ENCODE measurements around the gene CCNL1. TPM values are rescaled to one million over a fixed set of nuclear protein-coding genes. Genes with fewer than 3 reads are reported as not detected.
"Not testable (repeated sequence)": the region's sequence is repeated elsewhere in the genome, so short reads cannot be mapped to it uniquely, and the experiment has no call there.

CCNL1 gene
- total RNA-seq, 6 donors from 2014 or later: 118 to 344 (median 246) TPM

GRCh38 chr3:157163217-157163953 lies 3.4 kb upstream of the CCNL1 start:
- no peaks in the 10 kb centered on the region for H3K9me3 ChIP-seq
- H3K27ac ChIP-seq: no peak overlapping the region
- no peaks in the 10 kb centered on the region for H3K27me3 ChIP-seq
- peaks cover 0 to 5% (median 2%) of the 10 kb centered on the region in 4 donors for H3K36me3 ChIP-seq
- no peak overlapping the region for H3K4me3 ChIP-seq
- no peak for ATAC-seq (ENCODE audit: low FRiP score in 2 of 2)
- no peak for TF ChIP-seq POLR2AphosphoS5 (IDR thresholded peaks at IDR 0.05)
- TF ChIP-seq EP300 (IDR thresholded peaks at IDR 0.05): no peak
- 91 to 94% methylated on average over 16 to 19 of the region's 19 CpGs for WGBS, 2 donors
- peaks cover 12 to 21% (median 16%) of the 10 kb centered on the region in 4 donors for H3K4me1 ChIP-seq
- peak in 1 of 2 donors; percentile 63 for DNase-seq

DNA sequence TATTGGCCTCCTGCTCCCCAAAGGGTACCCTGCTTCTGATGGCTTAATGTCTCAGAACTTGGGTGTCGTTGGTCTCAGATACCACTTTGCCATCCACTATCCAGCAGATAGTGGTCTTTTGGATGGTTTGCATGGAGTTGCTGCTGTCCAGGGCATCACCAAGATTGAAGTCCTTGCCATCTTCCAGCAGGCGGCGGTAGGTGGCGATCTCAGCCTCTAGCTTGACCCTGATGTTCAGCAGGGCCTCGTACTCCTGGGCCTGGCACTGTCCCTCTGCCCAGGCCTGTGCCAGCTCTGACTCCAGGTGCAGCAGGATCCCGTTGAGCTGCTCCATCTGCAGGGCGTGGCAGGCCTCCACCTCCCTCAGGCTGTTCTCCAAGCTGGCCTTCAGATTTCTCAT lies 2.7 kb upstream of the CCNL1 start:
- WGBS, 2 donors: 85% methylated on average over 4 to 7 of the region's 7 CpGs
- H3K27me3 ChIP-seq; H3K4me3 ChIP-seq; ATAC-seq (ENCODE audit: low FRiP score in 2 of 2); H3K9me3 ChIP-seq; H3K27ac ChIP-seq: not testable (repeated sequence)
- TF ChIP-seq, protein P1, sequence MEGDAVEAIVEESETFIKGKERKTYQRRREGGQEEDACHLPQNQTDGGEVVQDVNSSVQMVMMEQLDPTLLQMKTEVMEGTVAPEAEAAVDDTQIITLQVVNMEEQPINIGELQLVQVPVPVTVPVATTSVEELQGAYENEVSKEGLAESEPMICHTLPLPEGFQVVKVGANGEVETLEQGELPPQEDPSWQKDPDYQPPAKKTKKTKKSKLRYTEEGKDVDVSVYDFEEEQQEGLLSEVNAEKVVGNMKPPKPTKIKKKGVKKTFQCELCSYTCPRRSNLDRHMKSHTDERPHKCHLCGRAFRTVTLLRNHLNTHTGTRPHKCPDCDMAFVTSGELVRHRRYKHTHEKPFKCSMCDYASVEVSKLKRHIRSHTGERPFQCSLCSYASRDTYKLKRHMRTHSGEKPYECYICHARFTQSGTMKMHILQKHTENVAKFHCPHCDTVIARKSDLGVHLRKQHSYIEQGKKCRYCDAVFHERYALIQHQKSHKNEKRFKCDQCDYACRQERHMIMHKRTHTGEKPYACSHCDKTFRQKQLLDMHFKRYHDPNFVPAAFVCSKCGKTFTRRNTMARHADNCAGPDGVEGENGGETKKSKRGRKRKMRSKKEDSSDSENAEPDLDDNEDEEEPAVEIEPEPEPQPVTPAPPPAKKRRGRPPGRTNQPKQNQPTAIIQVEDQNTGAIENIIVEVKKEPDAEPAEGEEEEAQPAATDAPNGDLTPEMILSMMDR (IDR thresholded peaks at IDR 0.05): peak in 2 of 6 experiments; percentile 16 to 19
- peak; percentile 23 to 47 for DNase-seq
- peaks cover 0 to 12% (median 8%) of the 10 kb centered on the region in 4 donors for H3K36me3 ChIP-seq
- peaks cover 20 to 29% (median 23%) of the 10 kb centered on the region in 4 donors for H3K4me1 ChIP-seq

- H3K4me3 ChIP-seq: peak overlapping the region; percentile 30 to 86 (median 83)
- H3K27me3 ChIP-seq: no peaks in the 10 kb centered on the region
- peaks cover 10 to 30% (median 21%) of the 10 kb centered on the region in 4 donors for H3K36me3 ChIP-seq
- peaks cover 38 to 47% (median 40%) of the 10 kb centered on the region in 4 donors for H3K4me1 ChIP-seq
- DNase-seq (peak in 1 of 2 donors; percentile 94), ATAC-seq (ENCODE audit: low FRiP score in 2 of 2) (peak; percentile 89)
- TF ChIP-seq POLR2AphosphoS5 (IDR thresholded peaks at IDR 0.05) (peak; percentile 12 to 31), EP300 (IDR thresholded peaks at IDR 0.05) (peak in 2 of 4 donors; percentile 68 to 70), POLR2A (IDR thresholded peaks at IDR 0.05) (no peak)
- TF ChIP-seq, protein P1 (IDR thresholded peaks at IDR 0.05): no peak
- WGBS, 2 donors: 5 to 6% methylated on average over 22 of the region's 22 CpGs
- no peaks in the 10 kb centered on the region for H3K9me3 ChIP-seq
- H3K27ac ChIP-seq: peak overlapping the region; percentile 99 to 100 (median 100)
These were observed 894 bp upstream of the CCNL1 start for GRCh38 chr3:157160658-157161424.

DNA sequence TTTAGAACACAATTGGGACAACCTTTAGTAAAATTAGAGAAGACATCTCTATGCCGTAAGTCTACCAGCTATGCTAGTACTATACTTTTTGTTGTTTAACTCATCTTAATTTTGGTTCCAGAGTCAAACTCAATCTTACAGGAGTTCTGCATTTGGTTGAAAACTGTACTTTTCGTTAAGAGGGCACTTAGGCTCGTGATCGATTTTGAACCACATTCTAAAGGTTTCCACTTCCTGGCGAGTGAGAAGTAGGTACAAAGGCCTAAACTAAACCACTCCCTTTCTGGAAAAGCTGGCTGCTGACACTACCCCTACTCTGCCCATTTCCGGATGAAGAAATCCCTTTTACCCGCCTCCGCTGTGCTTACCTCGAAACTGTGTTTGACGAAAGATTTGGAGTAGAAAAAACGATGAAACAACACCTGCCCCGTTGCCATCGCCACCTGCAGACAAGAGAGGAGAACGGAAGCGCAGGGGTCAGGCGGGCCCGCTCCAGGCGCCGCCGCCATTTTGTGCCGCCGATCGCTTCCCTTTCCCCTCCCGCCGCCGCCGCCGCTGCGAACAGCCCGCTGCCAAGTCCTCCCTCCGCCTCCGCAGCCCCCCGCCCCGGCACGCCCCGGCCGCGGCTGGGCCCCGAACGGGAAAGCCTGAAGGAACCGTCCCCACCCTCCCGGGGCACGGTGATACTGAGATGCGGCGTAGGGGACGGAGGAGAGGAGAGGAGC lies 748 bp downstream of the CCNL1 start:
- TF ChIP-seq POLR2AphosphoS5 (IDR thresholded peaks at IDR 0.05) (peak; percentile 27 to 72), POLR2A (IDR thresholded peaks at IDR 0.05) (no peak), EP300 (IDR thresholded peaks at IDR 0.05) (no peak)
- TF ChIP-seq, protein P1 (IDR thresholded peaks at IDR 0.05): peak in 3 of 6 experiments; percentile 3 to 14 (median 5)
- WGBS, 2 donors: 1% methylated on average over 13 to 30 of the region's 46 CpGs

More for the DNA sequence above, 748 bp downstream of the CCNL1 start:
- ATAC-seq (ENCODE audit: low FRiP score in 2 of 2) (peak; percentile 75 to 76), DNase-seq (peak; percentile 74 to 96)
- Histone ChIP-seq H3K27ac (peak overlapping the region; percentile 99 to 100 (median 100)), H3K9me3 (no peaks in the 10 kb centered on the region), H3K4me1 (peaks cover 54 to 63% (median 57%) of the 10 kb centered on the region in 4 donors), H3K27me3 (no peaks in the 10 kb centered on the region), H3K36me3 (peaks cover 17 to 46% (median 28%) of the 10 kb centered on the region in 4 donors), H3K4me3 (peak overlapping the region; percentile 83 to 86 (median 84))

Measured in upper lobe of left lung (tissue), 6 donors.